MCF 10A (cell line): ENCODE data around the gene PARK7. TPM values are rescaled to one million over a fixed set of nuclear protein-coding genes. Genes with fewer than 3 reads are reported as not detected.

Source experiments
- BruUV-seq: library from RNA; stranded (reverse); fragments of 400-500 nt; replicated peaks from 2 replicates; lab custom pipeline; 2021; lab: Mats Ljungman, UMichigan
- CTCF ChIA-PET: fragments of 300-600 bp; sonication (Branson Sonifier 250); formaldehyde crosslinking; extraction: SDS; loops from one replicate; lab custom pipeline; 2021; ENCODE audit warnings: antibody characterized with exemption, inconsistent platforms; lab: Yijun Ruan, JAX
- POLR2A ChIA-PET: fragments of 300-600, 350-650 bp; sonication (Branson Sonifier 250); formaldehyde crosslinking; extraction: SDS; loops from one replicate; lab custom pipeline; 2020; ENCODE audit warnings: antibody characterized with exemption, inconsistent platforms; lab: Yijun Ruan, JAX
- DNase-seq: peaks from one replicate; pipeline ENCODE4 v3.0.0-alpha.2; 2018; ENCODE audit not compliant: unreplicated experiment
- H3K27ac Mint-ChIP-seq: one replicate; pipeline ENCODE4 v1.8.0; 2022; ENCODE audit warnings: mild to moderate bottlenecking, low read depth, mixed read lengths; ENCODE audit not compliant: unreplicated experiment
- H3K27me3 Mint-ChIP-seq: one replicate; pipeline ENCODE4 v1.8.0; 2022; ENCODE audit warnings: mixed read lengths; ENCODE audit not compliant: insufficient read depth, unreplicated experiment
- H3K36me3 Mint-ChIP-seq: one replicate; pipeline ENCODE4 v1.8.0; 2022; ENCODE audit warnings: mild to moderate bottlenecking, moderate library complexity, mixed read lengths; ENCODE audit not compliant: insufficient read depth, unreplicated experiment
- H3K4me1 Mint-ChIP-seq: one replicate; pipeline ENCODE4 v1.8.0; 2022; ENCODE audit warnings: mixed read lengths; ENCODE audit not compliant: insufficient read depth, unreplicated experiment
- H3K4me3 Mint-ChIP-seq: one replicate; pipeline ENCODE4 v1.8.0; 2022; ENCODE audit warnings: mild to moderate bottlenecking, moderate library complexity, mixed read lengths; ENCODE audit not compliant: unreplicated experiment
- H3K9me3 Mint-ChIP-seq: one replicate; pipeline ENCODE4 v1.8.0; 2022; ENCODE audit warnings: mixed read lengths; ENCODE audit not compliant: unreplicated experiment
- CTCF ChIP-seq: fragments of 200-600 bp; IDR thresholded peaks from one replicate; pipeline ENCODE4 v1.8.0; 2022; ENCODE audit warnings: antibody characterized with exemption, mild to moderate bottlenecking; ENCODE audit not compliant: unreplicated experiment
- intact Hi-C: fragments of 100-400 bp; cut with micrococcal nuclease; formaldehyde crosslinking; loops from 2 replicates; pipeline ENCODE4 v1.14.1; 2022
- total RNA-seq: library from RNA; stranded (reverse); gene quantifications from 2 replicates; pipeline ENCODE4 v1.2.3, GENCODE V29; 2022

The PARK7 gene
- total RNA-seq, 1 experiment from 2014 or later, result 419 TPM

- Mint-ChIP-seq H3K27me3 (no peaks in the 10 kb centered on the region), H3K4me3 (no peak overlapping the region), H3K9me3 (peaks cover 10% of the 10 kb centered on the region), H3K36me3 (peaks cover 52% of the 10 kb centered on the region), H3K27ac (no peak overlapping the region), H3K4me1 (peaks cover 14% of the 10 kb centered on the region)
- ChIA-PET POLR2A (interaction anchor here (0.9 to 2.7 kb wide), 5 partner anchors 14 to 327 kb away, joined by 3 to 12 read pairs (median 7); no protein-coding TSS in a partner anchor), CTCF (interaction anchor here (0.7 to 2.2 kb wide), 3 partner anchors 12 to 364 kb away, joined by 4 to 12 read pairs (median 5); no protein-coding TSS in a partner anchor)
- intact Hi-C loops, result no loop called here
- DNase-seq, result no peak
- no TSS peak for BruUV-seq
- no peak for TF ChIP-seq CTCF
These were observed 26.0 kb downstream of the PARK7 start for GRCh38 chr1:7987528-7987927.

- Mint-ChIP-seq H3K27me3 (no peaks in the 10 kb centered on the region), H3K9me3 (peaks cover 10% of the 10 kb centered on the region), H3K4me1 (peaks cover 12% of the 10 kb centered on the region), H3K4me3 (no peak overlapping the region), H3K27ac (no peak overlapping the region), H3K36me3 (peaks cover 44% of the 10 kb centered on the region)
- no TSS peak for BruUV-seq
- CTCF ChIA-PET, result interaction anchor here (0.8 to 2.5 kb wide), 3 partner anchors 13 to 327 kb away, joined by 3 to 21 read pairs (median 12); no protein-coding TSS in a partner anchor
- no peak for TF ChIP-seq CTCF
- intact Hi-C loops, result no loop called here
- no peak for DNase-seq
- POLR2A ChIA-PET, result interaction anchor here (0.7 to 2.7 kb wide), 10 partner anchors 9 to 359 kb away, joined by 3 to 12 read pairs (median 4); no protein-coding TSS in a partner anchor
These were observed 27.1 kb downstream of the PARK7 start for GRCh38 chr1:7988576-7988975.

- no peaks in the 10 kb centered on the region for H3K27me3 Mint-ChIP-seq
- DNase-seq, result no peak
- peaks cover 10% of the 10 kb centered on the region for H3K9me3 Mint-ChIP-seq
- intact Hi-C loops, result no loop called here
- H3K4me3 Mint-ChIP-seq, result no peak overlapping the region
- no peak overlapping the region for H3K27ac Mint-ChIP-seq
- peaks cover 15% of the 10 kb centered on the region for H3K4me1 Mint-ChIP-seq
- CTCF ChIA-PET, result interaction anchor here (0.6 to 2.5 kb wide), 4 partner anchors 14 to 452 kb away, joined by 3 to 21 read pairs (median 4); no protein-coding TSS in a partner anchor
- no peak for TF ChIP-seq CTCF
- no TSS peak for BruUV-seq
- H3K36me3 Mint-ChIP-seq, result peaks cover 31% of the 10 kb centered on the region
- POLR2A ChIA-PET, result interaction anchor here (0.9 to 2.7 kb wide), 7 partner anchors 7 to 358 kb away, joined by 3 to 12 read pairs (median 3); no protein-coding TSS in a partner anchor
These were observed 28.4 kb downstream of the PARK7 start for GRCh38 chr1:7989762-7990428.
